Activated CD4-positive, CD25-positive, alpha-beta regulatory T cell treated with anti-CD3 and anti-CD28 coated beads, Interleukin-2, amount 50 U/mL, for 16 hours (primary cell): ENCODE measurements around the gene JPT2.

ENCODE experiments used
- DNase-seq: peaks from one replicate; pipeline ENCODE4 v3.0.0-alpha.2; 2020; ENCODE audit warnings: low read depth, low spot score

The JPT2 gene

DNA sequence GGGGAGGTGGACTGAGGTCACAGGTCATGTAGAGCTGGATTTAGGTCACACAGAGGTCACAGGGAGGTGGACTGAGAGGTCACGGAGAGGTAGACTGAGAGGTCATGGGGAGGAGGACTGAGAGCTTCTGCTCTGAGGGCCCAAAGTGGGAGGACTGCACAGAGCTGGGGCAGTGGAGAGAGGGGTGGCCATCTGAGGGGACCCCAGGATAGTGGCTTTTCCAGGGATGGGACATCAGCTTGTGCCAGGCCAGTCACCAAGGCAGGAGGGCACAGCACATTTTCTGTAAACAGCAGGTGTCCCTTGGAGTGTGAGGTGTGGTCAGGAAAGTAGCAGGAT lies 26.1 kb upstream of the JPT2 start:
- no peak for DNase-seq

DNA sequence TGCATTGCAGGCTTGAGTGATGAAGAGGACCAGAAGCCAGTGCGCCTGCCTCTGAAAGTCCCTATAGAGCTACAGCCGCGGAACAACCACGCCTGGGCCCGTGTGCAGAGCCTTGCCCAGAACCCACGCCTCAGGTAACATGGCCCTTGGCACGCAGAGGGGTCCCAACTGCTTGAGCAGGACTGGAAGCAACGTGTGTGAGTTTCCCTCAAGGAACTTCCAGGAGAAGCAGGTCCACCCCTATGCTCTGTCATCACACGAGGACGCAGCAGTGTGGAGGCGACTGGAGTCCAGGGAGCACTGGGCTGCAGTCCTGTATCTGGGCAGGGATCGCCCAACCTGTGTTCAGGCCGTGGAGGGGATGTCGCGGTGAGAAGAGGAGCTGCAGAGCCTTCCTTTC lies 25.1 kb upstream of the JPT2 start:
- no peak for DNase-seq

DNA sequence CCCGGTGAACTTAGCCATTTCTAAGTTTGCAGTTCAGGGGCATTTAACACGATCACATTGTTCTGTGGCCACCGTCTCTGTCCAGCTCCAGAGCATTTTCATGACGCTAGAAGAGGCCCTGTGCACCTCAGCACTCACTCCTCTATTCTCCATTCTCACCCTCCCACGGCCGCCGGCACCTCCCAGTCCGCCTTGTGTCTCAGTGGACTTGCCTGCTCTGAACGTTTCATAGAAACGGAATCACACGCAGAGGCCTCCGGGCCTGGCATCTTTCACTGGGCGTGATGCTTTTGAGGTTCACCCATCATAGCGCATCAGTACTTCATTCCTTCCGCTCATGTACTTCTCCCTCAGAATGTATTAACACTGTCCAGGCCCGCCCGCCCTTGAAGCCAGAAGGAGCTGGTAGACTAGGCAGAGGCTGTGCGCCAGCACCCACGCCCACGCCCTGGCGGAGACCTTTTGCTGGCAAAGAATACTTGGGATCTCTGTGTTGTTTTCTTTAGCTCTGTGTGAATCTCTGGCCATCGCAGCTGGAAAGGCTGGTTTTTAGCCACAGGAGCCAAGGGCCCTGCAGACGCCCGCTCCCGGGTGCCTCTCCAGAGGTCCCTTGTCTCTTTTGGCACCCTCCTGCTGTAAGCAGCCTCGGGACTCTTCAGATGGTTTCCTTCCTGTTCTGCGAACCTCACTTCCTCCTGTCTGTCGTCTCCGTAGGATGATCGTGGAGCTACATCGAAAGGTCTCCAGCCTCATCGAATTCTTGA lies 23.4 kb upstream of the JPT2 start:
- DNase-seq = no peak

DNA sequence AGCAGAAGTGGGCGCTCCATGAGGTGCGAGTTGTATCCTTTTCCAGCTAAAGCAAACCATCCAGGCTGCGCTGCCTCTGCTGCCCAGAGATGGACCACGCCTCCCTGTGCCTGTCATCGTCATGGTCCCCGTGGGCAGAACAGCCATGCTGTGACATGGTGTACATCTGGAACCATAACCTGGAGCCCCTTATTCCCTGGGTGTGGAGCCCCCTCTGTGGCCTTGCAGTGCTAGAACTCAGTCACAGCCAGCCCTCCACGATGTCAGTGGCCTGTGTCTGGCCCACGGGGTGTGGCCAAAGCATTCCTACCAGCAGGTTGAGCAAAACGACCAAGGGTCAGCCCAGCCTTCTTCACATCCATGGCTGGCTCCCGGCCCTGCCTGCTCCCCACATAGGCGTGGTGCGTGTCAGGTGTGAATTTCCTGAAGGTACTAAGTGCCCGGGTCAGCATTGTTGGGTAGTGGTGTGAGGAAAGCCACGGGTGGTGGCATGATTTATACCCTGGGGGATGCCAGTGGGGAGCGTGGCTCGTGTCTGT lies 22.7 kb upstream of the JPT2 start:
- no peak for DNase-seq

DNA sequence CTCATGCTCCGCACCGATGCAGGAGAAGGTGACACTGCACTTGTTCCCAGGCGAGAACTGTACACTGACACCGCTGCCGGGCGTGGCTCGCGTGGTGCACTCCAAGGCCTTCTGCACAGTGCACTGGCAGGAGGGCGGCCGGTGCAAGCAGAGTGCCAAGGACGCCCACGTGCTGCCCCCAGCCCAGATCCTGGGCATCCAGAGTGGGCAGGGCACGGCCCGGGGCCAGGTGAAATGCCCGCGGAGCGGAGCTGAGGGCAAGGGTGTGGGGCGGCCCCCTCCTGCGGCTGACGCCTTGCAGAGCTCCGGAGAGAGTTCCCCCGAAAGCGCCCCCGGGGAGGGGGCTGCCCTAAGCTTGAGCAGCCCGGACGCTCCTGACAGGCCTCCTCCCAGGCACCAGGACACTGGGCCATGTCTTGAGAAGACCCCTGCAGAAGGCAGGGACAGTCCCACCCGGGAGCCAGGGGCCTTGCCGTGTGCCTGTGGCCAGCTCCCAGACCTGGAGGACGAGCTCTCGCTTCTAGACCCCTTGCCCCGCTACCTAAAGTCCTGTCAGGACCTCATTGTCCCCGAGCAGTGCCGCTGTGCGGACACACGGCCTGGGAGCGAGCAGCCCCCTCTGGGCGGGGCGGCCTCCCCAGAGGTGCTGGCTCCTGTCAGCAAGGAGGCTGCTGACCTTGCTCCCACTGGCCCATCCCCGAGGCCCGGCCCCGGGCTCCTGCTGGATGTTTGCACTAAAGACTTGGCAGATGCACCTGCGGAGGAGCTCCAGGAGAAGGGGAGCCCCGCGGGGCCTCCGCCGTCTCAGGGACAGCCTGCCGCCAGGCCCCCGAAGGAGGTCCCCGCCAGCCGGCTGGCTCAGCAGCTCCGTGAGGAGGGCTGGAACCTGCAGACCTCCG lies 21.9 kb upstream of the JPT2 start:
- DNase-seq = no peak

DNA sequence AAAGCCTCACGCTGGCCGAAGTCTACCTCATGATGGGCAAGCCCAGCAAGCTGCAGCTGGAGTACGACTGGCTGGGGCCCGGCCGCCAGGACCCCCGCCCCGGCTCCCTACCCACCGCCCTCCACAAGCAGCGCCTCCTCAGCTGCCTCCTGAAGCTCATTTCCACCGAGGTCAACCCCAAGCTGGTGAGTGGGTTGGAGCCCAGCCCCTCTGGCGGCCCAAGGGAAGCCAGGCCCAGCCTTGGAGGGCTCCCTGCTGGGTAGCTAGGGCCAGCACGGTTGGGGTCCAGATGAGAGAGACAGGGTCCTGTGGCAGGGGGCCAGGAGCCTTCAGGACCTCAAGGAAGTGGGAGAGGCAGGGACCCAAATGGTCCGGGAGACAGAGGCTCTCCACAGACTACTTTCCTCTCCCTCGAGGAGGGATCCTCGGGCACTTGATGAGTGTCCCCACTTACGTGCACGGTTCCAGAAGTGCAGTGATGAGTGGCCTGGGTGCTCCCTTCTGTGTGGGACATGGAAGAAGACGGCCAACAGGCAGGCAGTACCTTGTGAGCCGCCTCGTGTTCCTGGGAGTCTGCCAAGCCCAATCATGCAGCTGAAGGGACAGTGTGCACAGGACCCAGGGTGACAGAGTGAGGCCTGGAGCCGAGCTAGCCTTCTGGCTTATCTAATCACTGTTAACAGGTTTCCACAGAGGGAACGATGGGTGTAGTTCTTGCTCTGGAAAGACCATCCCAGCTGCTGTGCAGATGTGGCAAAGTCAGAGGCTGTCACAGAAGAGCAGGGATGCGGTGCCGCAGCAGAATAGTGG lies 21.1 kb upstream of the JPT2 start:
- no peak for DNase-seq

DNA sequence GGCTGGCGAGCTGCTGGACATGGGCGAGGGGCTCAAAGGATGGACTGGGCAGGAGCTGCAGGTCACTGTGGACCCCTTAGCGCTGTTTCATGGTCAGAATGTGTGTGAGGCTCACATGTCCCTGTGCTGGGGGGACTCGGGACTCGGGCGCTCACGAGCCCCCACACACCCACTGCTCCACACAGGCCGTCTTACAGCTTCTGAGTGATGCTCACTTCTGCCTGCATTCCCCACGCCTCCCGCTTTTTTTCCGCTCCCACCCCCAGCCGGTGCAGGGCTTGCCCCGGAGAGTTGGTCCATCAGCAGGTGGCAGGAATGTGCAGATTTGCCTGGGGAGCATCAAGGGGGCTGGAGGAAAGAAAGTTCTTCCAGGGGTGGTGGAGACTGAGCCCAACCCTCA lies 20.2 kb upstream of the JPT2 start:
- DNase-seq = no peak

DNA sequence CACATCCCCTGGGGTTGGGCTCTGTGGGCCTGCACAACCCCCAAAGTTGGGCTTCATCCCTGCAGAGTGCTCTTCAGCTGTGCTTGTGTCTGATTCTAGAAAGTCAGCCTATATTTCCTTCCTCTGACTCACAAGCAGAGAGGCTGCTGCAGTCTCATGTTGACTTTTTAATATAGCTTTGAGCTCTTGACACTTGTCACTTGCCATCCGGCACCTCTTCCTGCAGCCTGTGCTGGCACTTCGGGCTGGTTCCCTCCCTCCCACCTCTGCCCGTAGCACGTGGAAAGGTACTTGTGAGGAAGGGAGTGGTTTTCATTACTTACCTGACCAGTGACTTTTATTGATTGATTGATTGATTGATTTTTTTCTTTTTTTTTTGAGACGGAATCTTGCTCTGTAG lies 19.0 kb upstream of the JPT2 start:
- no peak for DNase-seq

DNA sequence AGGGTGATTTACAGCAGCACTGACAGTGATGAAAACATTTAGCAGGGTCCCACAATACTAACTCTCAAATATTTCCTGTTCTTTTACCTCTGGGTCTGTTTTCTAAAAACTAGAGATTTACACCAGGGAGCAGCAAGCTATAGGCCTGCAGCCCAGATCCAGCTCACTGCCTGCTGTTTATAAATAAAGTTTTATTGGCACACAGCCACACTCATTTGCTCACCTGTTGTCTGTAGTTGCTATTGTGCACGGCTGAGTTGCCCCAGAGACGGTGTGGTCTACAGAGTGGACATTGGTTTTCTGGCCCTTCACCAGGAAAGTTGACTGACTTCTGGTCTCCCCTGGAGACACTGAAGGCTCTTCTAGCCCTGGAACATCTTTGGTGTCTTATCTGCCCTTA lies 16.3 kb upstream of the JPT2 start:
- no peak for DNase-seq

DNA sequence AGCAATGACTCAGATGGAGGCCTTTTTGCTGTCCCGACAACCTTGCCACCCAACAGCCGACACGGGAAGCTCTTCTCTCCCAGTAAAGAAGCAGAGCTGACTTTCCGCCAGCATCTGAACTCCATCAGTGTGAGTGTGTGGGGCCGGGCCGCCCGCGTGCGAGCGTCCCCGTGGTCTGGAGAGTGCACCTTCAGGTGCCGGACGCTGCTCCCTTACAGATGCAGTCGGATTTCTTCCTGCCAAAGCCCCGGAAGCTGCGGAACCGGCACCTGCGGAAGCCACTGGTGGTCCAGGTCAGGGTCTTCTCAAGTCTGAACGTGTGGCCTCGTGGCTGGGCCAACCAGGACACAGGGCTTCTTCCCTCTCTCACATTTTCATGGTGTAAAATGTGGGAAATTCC lies 15.5 kb upstream of the JPT2 start:
- no peak for DNase-seq

DNA sequence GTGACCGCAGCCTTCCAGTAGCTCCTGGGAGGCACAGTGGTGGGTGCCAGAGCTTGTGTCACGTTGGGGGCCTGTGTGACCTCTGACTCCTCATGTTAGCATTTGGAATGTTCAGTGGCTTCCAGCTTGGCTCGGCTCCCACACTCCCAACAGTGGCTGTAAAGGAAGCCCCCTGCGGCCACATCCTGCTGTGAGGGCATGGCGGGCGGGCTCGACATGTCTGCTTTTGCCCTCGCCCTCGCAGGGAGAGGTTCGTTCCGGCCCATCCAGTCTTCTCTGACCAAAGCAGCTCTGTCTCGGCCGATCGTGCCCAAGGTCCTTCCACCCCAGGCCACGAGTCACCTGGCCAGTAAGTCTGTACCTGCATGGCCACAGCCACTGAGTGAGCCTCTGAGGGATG lies 12.2 kb upstream of the JPT2 start:
- DNase-seq = no peak

DNA sequence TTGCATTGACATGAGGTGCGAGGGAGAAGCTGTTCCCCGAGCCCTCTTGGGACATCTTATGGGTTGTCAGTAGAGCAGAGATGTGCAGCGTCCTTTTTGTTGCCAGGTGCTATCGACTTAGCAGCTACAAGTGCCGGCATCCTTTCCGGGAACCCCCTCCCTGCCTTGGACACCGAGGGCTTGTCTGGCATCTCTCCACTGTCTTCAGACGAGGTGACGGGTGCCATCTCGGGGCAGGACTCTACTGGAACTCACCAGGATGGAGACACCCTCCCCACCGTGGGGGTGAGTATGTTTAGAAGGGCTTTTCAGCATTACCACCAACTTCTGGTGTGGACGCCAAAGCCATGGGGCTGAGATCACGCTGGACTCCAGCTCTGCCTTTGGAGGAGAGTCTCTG lies 11.8 kb upstream of the JPT2 start:
- DNase-seq = no peak

DNA sequence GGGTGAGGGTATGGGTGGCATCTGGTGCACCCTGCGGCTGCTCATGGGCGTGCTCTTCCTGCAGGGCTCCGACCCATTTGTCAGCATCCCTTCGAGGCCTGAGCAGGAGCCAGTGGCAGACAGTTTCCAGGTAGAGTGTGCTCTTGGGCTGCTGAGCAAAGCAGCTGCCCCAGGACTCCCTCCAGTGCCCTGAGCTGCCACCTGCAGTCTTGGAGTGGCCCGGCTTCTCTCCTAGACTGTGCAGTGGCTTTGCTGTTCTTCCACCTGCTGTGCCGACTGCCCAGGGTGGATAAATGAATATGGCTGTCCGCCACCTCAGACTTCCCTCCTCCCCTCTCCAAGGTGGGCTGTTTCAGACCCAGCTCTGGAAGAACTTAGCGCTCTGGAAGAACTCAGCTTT lies 10.8 kb upstream of the JPT2 start:
- no peak for DNase-seq

DNA sequence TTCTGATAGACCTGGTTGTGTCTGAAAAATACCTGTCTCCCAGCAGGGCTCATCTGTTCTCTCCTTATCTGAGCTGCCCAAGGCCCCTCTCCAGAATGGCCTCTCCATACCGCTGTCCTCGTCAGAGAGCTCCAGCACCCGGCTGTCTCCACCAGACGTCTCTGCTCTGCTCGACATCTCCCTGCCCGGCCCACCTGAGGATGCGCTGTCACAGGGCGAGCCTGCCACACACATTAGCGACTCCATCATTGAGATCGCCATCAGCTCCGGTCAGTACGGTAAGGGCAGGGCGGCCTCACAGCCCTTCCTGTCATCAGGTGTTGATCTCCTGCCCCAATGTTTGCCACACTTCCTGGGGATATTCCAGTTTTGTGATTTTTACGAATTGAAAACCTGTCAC lies 10.2 kb upstream of the JPT2 start:
- DNase-seq = no peak

DNA sequence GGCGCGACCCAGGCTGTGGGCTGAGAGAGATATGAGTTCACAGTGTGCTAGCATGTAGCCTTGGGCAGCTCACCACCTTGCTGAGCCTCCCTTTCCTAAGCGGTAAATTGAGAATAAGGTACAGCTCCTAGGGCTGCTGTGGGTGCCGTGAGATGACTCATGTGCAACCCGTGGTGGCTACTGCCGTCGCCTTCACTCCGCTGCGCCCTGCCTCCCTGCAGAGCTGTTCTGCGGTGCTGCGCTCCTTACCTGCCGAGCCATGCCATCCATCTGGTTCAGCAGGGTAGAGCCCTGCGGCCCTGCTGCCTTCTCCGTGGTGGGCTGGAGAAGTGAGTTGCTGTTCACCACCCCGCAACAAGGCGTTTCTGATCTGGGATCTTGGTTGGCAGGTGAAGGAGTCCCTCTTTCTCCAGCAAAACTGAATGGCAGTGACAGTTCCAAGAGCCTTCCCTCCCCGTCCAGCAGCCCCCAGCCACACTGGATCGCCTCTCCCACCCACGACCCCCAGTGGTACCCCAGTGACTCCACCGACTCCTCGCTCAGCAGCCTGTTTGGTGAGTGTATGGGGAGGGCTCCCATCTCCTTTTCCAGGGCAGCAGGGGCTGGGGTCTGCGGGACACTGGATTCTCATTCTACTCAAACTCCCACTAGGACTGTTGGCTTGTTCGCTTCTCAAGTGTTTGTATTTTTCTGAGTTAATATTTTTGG lies 9.3 kb upstream of the JPT2 start:
- DNase-seq = no peak

DNA sequence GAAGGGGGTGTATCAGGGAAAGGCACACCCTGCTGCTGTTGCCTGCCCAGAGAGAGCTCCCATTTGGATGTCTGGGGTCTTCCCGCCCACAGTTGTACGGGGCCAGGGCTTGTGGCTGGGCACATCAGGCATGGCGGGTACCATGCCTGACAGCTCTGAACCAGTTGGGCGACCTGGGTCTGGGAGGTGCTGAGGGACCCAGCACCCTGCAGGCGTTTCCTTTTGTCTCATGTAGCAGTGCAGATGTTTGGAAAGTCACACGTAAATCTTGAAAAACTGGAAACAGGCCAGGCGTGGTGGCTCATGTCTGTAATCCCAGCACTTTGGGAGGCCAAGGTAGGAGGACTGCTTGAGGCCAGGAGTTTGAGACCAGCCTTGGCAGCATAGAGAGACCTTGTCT lies 8.4 kb upstream of the JPT2 start:
- no peak for DNase-seq

DNA sequence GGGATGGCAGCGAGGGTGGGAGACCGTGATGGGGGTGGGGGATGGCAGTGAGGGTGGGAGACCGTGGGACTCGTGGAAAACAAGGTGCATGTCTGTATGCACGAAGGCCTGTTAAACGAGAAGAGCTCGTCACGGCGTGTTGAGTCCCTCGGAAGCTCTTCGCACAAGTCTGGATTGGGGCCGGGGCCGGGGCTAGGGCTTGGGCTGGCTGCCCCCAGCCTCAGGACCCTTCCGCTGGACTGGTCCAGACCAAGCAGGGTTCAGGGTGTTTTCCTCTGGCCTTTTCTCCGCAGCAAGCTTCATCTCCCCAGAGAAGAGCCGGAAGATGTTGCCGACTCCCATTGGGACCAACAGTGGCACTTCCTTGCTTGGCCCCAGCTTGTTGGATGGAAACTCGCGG lies 7.7 kb upstream of the JPT2 start:
- DNase-seq = no peak

DNA sequence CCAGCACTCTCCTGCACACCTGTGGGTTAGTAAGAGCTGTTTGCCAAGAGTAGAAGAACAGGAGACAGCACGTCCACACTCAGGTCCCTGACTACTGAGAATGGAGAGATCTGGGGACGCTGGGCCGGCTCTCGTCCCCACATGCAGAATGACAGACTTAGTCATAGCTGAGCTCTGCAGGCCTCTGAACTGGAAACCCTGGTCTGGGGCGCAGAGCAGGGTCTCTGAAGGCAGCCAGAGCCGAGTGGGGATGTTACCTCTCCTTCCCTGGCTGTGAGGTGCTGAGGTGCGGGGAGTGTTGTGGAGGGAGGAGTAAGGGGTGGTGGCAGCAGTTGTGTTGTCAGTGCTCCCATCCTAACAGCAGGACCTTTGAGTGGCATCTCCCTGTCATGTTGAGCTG lies 7.2 kb upstream of the JPT2 start:
- DNase-seq = no peak

DNA sequence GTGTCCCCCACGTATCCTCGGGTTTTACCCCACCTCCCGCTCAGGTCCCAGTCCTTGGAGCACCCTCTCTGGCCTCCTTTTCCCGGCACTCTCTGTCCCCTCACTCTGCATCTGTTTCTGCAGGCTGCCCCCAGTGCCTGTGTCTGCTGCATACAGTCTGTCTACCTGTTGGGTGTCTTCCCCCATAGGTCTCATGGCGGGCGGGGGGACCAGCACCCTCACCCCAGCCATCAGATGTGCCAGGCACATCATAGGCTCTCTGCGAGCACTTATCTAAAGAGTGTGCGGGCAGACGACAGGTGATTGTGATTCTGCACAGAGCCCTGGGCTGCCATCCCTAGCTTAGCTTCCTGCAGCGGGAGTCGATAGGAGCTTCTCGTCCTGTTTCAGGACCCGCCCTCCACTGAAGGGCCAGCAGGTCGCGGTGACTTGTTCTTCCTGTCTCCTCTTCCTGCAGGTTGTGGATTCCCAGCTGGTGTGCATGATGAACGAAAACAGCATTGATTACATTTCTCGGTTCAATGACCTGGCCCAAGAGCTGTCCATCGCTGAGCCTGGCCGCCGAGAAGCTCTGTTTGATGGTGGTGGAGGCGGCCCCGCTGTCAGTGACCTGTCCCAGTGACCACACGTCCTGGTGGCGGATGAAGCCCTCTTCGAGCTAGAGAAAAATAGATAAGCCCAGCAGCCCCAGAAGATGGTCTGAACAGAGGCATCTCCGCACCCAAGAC lies 4.5 kb upstream of the JPT2 start:
- DNase-seq = no peak

DNA sequence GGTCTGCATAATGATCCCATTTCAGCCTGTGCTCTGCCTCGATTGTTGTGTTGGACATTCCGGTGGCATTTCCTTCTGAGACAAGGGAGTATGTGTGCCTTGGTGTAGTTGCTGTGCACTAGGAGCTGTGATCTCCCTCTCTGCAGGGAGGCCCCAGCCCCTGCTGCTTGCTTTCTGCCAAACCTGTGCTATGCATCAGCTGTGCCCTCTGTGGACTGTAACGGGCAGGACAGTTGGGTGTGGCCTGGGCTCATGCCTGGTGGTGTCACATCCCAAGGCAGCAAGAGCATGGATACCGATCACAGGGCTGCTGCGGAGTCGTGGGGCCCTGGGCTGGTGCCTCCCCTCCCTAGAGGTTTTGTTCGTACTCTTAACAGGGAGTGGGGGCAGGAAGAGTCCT lies 3.8 kb upstream of the JPT2 start:
- no peak for DNase-seq
